HG03521 (cell line): ENCODE results near the gene DDX56.

Source experiments
- ATAC-seq: cut with Tn5 transposase; IDR thresholded peaks from one replicate; pipeline ENCODE4 v1.9.1; 2021; ENCODE audit warnings: mild to moderate bottlenecking, moderate library complexity; ENCODE audit not compliant: unreplicated experiment

Gene DDX56

DNA sequence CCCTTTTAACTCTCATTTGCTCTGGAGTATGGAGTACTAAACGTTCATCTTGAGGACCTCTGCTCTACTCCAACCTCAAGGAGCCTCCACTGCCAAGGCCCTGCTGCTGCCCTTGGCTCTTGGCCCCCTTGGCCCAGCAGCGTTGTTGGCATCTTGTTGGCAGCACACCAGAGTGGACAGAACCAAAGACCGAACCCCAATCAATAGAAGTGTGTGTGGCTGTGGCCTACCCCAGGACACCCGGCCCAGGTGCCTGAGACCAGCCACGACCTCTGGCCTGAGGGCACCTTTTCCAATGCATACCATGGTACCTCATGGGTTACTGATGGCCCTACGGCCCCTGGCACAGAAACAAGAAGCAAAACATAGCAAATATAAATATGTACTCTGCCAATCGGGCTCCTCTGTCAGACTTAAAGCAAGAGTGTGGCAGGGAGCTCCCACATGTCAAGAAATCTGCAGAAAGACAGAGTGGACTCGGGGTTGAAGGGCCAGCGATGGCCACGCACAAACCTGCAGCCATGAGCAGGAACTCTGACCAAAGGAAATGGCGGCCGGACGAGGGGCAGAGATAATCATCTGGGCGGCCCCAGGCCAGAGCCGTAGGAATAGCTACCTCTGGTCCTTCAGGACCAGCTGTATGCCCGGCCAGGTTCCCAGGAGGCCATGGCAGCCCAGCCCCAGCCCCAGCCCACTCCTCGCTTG is 35.5 kb downstream of the DDX56 start:
- no peak for ATAC-seq

DNA sequence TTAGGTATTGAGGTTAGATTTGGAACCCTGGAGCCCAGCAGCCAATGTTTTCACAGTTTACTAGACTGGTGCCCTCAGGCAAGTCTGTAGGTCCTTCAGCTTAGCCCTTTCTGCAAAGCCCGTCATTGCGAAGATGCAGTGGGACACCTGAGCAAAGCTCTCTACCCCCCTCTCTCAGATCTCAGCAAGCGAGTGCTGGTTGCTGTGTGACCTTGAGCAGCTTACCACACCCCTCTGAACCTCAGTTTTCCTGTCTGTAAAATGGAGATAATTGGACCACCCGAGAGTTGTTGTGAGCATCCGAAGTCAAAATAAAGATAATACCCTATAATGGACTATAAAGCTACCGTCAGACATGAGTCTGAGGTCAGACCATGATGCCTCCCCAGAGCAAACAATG is 36.3 kb downstream of the DDX56 start:
- no peak for ATAC-seq

DNA sequence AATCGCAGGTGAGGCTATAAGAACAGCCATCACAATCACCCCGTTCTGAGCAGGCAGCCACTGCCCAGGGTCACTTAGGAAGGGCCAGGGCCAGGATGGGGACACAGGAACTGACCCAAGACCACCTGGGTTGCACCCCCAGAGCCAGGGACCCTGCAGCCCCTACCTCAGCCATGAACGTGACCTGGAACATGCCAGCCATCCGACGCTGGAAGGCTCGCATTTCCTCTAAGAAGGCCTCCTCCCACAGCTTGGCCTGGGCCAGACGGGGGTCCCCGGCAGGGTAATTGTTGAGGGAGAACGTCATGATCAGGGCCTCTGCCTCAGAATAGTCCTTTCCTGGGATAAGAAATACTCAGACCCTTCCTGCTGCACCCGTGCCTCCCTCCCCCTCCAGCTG is 37.6 kb downstream of the DDX56 start:
- no peak for ATAC-seq

DNA sequence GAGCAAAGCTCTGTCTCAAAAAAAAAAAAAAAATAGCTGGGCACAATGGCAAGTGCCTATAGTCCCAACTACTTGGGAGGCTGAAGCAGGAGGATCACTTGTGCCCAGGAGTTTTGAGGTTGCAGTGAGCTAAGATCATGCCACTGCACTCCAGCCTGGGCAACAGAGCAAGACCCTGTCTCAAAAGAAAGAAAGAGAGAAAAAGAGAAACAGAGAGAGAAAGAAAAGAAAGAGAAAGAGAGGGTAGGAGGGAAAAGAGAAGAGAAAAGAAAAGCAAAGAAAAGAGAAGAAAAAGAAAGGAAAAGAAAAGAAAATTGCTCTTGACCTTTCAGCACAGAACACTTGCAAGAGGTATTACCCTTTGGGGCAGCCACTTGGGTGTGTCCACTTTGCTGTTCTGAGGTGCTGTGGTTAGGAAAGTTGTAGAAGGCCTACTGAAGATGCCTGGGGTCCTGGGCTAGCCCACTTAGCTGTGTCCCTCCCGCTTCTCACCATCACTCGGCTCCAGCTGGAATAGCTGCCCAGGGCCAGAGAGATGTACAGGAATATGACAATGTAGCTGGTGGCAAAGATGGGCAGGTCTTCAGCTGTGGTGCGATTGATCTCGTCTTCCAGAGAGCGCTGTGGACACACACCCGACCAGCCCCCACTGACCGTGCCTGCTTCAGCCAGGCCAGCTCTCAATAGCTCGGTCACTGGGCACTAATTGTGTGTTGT is 38.2 kb downstream of the DDX56 start:
- ATAC-seq: no peak

DNA sequence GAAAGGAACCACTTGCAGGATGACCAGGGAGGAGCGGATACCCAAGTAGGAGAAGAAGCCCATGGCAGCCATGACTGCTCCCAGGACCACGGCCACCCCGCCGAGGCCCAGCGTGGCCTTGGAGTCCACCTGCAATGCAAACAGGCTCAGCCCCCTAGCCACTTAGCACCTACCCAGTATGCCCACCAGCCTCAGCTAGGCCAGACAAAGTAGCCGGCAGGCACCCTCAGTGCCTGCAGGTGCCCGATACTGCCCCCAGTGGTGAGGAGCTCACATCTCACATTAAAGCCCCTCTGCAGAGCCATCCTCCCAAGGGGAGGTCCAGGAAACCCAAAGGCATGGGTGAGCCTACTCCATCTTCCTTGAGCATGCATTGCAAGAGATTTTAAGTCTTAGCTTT is 39.2 kb downstream of the DDX56 start:
- peak; percentile 54 for ATAC-seq

DNA sequence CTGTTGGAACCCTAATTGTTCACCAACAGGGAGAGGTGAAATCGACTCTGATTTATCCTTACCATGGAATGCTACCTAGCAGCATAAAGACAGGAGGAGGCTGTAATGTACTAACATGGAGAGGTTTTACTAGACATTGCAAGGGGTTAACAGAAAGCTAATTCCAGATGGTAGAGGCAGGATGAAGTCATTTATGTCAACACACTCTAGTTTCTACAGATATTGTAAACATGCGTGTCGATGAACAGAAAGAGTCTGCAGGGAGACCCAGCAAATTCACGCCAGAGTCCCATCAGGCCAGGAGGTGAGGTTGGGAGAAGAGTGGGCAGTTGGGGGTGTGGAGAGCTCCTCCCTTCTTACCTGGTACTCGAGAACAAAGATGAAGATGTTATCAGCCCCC is 39.6 kb downstream of the DDX56 start:
- ATAC-seq: no peak

DNA sequence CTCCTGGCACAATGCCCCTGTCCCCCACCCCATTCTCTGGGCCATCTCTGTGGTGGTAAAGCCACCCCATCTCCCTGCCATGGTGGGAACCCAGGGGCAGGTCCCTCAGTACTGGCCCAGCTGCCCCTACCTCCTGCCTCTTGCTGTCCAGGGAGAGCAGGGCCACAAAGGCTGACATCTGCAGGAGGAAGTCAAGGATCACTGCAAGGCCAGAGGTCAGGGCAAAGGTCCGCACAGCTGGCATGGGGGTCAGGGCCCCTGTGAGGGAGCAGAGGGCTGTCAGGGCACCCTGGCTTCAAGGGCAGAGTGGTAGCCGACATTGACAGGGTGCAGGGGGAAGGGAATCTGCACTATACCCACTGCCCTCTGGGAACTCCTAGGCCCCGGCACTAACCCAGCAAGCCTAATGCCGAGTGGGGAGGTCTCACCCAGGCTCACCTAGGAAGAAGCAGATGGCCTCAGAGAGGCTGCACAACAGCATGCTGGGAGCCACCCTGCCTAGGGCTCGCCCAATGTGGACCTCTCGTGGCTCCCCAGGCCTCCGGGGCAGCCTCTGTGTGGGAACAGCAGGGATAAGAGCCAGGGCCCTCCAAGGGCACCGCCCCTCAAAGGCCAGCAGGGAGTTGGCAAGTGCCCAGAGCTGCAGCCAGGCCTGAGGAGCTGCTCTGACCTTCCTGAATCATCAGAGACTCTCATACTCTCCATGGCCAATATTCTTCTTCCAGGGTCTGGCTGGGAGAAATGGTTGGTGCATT is 40.2 kb downstream of the DDX56 start:
- no peak for ATAC-seq

DNA sequence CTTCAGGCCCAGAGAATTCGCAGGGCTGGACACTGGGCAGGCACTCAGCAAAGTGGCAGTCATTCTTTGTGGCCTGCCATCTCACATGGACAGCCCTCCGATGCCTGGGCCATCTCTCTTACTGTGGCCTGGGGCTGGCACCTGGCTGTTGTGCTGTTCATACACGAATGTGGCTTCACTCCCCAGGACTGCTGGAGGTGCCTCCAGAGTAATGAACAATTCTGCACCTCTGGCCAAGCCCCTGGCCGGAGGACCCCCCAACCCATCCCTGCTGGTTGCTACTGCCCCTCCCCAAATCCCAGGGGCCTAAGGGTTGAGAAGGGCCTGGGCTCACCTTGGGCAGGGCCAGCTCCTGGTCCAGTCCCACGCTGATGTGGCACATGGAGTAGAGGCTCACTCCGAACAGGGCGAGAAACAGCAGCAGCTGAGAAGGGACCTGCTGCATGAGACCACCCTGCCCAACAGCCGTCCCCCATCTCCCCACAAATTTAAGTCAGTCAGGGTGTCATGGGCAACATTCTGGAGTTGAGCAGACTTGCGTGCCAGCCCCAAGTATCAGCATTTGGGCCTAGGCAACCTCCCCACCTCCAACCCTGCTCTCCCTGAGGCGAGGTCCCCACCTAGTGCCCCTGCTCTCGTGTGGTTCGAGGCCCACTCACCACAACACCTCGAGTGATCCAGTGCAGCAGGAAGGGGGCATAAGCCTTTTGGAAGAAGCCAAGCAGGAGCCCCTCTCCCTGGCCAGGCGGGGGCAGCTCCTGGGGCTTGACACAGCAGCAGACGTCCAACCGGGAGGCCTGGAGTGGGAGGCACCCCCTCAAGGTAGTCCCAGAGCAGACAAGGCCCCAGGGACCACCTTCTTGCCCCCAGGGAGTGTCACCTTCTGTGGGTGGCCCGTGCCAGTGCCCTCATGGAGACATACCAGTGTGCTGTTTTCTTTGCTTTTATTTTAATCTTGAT is 42.0 kb downstream of the DDX56 start:
- no peak for ATAC-seq

DNA sequence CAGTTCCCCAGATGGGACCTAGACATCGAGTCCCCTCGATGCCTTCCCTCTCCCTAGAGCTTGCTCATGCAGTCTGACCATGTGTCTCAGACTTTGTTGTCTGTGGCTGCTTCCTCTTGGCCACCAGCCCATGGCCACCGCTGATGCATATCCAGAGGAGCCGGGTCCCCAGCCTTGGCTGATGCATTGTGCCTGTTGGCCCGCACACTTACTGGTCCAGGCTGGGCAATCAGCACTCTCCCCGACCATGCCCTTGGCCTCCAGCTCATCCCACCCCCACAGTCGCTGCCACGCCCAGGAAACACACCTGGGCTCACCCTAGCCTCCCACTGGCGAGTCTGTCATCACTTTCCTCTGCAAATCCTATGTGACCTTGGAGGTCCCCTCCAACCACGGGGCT is 42.7 kb downstream of the DDX56 start:
- no peak for ATAC-seq

DNA sequence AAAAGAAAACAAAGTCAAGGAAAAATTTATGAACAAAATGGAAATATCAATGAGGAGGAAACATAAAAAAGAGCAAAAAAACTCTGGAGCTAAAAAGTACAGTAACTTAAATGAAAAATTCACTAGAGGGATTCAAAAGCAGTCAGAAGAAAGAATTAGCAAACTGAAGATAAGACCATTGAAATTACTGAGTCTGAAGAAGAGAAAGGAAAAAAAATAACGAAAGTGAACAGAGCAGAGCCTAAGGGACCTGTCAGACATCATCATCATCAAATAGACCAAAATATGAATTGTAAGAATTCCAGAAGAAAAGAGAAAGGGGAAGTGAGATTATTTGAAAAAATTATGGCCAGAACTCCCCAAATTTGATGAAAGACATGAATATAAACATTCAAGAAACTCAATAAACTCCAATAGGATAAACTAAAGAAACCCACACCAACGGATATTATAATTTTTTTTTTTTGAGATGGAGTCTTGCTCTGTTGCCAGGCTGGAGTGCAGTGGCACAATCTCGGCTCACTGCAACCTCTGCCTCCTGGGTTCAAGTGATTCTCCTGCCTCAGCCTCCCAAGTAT is 48.8 kb downstream of the DDX56 start:
- ATAC-seq: no peak

DNA sequence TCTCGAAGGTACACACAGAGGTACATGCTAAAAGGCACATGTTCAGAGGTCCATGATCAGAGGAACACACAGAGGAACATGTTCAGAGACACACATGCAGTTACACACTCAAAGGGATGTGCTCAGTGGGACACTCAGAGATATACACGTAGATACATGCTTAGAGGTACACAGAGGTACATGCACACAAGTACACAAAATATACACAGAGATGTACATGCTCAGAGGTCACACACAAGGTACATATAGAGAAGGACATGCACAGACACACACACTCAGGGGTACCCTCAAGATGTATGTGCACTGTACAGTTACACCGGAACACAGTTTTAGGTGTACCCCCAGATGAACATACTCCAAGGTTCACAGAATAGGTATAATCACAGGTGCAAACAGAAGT is 51.4 kb downstream of the DDX56 start:
- no peak for ATAC-seq

DNA sequence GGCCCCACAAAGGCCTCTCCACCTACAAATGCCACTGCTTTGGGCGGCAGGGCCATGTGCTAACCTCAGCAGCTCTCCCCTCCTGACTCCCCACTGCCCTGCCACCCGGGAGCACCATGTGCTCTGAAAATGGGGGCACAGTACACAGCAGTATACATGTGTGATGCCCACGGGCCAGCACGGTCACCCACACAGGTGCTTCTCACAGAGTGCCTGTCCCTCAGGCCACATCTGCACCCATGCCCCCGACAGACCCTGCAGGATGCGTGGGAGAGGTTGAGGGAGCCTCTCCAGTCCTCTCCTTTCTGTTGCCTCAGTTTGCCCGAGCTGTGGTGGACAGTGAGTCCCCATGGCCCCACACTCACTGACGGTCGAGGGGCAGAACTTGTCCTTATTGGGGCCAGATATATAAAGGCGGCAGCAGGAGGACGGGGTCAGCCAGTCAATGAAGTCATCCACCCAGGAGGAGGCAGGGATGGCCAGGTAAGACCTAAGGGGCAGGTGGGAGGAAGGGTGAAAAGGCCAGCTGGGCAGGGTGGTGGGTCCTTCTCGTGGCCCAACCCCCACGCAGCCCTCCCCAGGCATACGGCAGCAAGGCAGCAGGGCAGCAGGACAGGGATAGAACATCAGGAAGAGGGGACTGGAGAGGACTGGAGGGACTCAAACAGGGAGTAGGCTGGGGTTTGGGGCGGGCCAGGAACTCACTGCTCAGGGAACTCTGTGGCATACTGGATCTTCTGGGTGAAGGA is 52.2 kb downstream of the DDX56 start:
- ATAC-seq: no peak

DNA sequence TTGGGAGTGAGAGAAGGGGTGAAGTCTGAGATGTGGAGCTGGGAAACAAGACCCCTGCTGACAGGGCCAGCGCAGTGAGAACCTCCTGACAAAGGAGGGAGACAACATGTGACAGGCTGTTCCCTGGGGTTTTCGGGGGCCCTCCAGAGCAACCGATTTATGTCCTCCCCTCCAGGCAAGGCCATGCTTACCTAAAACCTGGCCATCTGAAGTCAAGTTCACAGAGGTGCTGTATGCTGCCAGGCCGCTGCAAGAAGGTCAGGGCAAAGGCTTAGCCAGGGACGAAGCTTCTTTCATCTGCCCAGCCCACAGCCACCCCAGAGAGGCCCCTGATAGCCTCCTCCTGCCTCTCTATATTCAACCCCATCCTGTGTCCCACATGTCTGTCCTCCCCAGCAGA is 53.1 kb downstream of the DDX56 start:
- no peak for ATAC-seq

DNA sequence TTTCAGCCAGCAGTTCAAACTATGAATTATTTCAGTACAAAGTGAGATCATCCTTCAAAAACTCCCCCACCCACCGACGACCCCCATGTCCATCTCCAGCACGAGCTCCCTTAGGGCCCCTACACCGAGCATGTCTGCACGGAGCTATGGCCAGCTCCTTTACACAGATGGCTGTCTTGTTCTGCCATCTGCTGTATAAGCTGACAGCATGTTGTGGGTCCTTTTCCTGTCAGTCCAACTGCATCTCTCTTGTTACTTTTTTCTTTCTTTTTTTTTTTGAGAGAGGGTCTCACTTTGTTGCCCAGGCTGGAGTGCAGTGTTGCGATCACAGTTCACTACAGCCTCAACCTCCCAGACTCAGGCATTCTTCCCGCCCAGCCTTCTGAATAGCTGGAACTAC is 54.2 kb downstream of the DDX56 start:
- no peak for ATAC-seq

DNA sequence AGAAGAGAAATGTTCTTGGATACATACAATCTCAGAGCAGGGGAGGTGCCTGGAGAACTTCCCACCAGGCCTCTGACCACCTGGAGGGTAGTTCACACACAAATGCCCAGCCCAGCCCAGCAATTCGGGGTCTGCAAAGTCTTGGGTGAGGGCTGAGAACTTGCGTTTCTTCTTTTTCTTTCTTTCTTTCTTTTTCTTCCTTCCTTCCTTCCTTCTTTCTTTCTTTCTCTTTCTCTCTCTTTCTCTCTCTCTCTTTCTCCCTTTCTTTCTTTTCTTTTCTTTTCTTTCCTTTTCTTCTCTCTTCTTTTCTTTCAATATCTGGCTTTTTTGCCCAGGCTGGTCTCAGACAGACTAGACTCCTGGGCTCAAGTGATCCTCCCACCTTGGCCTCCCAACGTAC is 54.9 kb downstream of the DDX56 start:
- ATAC-seq: no peak

DNA sequence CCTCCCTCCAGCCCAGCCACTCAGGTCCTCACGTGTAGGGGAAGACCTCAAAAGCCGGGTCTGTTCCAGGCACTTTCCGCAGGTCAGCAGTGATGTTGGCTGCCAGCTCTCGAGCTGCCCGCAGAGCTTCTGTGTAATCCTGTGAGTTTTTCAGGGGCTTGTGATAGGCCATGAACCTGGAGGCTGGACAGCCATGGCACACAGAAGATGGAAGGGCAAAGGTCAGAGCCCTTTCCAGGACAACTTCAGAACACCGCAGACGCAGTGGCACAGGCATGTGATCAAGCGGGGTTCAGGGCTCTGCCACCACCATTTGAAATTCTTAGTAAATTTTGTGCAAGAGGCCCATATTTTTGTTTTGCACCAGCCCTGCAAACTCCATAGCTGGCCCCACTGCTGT is 56.5 kb downstream of the DDX56 start:
- ATAC-seq: no peak
